Hepatocyte (in vitro differentiated cells): ENCODE data around the gene PROCR. TPM values are rescaled to one million over a fixed set of nuclear protein-coding genes. Genes with fewer than 3 reads are reported as not detected.

Source experiments
- DNase-seq: peaks from one replicate; pipeline ENCODE4 v3.0.0-alpha.2; 2016; ENCODE audit warnings: low spot score
- H2AFZ ChIP-seq: fragments of 200-600 bp; sonication (generic); 2 replicates; pipeline ENCODE4 v1.6.0; 2016; ENCODE audit warnings: antibody characterized with exemption, mild to moderate bottlenecking
- H3K27ac ChIP-seq: fragments of 200-600 bp; sonication (generic); 2 replicates; pipeline ENCODE4 v1.5.1; 2016; ENCODE audit warnings: mild to moderate bottlenecking
- H3K27me3 ChIP-seq: fragments of 200-600 bp; sonication (generic); 2 replicates; pipeline ENCODE4 v1.6.1; 2016
- H3K36me3 ChIP-seq: fragments of 200-600 bp; sonication (generic); replicated peaks from 2 replicates; pipeline ENCODE4 v1.5.1; 2016; ENCODE audit warnings: low read depth; ENCODE audit not compliant: insufficient read depth
- H3K4me1 ChIP-seq: fragments of 200-600 bp; sonication (generic); 2 replicates; pipeline ENCODE4 v1.5.1; 2016; ENCODE audit warnings: mild to moderate bottlenecking, moderate library complexity; ENCODE audit not compliant: insufficient read depth
- H3K4me2 ChIP-seq: fragments of 200-600 bp; sonication (generic); 2 replicates; pipeline ENCODE4 v1.6.0; 2016
- H3K4me3 ChIP-seq: fragments of 200-600 bp; sonication (generic); 2 replicates; pipeline ENCODE4 v1.5.1; 2016; ENCODE audit warnings: mild to moderate bottlenecking
- H3K79me2 ChIP-seq: fragments of 200-600 bp; sonication (generic); 2 replicates; pipeline ENCODE4 v1.6.0; 2017; ENCODE audit warnings: mild to moderate bottlenecking
- H3K9me2 ChIP-seq: fragments of 200-600 bp; sonication (generic); replicated peaks from 2 replicates; pipeline ENCODE4 v1.6.0; 2017; ENCODE audit warnings: mild to moderate bottlenecking; ENCODE audit not compliant: insufficient read depth
- H3K9me3 ChIP-seq: fragments of 200-600 bp; sonication (generic); 2 replicates; pipeline ENCODE4 v1.5.1; 2016; ENCODE audit warnings: low read depth, mild to moderate bottlenecking
- H4K20me1 ChIP-seq: fragments of 200-600 bp; sonication (generic); 2 replicates; pipeline ENCODE4 v1.6.0; 2016; ENCODE audit warnings: mild to moderate bottlenecking; ENCODE audit not compliant: insufficient read depth, poor library complexity, severe bottlenecking
- EZH2 ChIP-seq: fragments of 200-600 bp; sonication (generic); IDR thresholded peaks from 2 replicates; pipeline ENCODE4 v1.6.1; 2016; ENCODE audit warnings: antibody characterized with exemption, mild to moderate bottlenecking, borderline replicate concordance
- EZH2phosphoT487 ChIP-seq: fragments of 200-600 bp; sonication (generic); IDR thresholded peaks from one replicate; pipeline ENCODE4 v1.6.1; 2018; ENCODE audit warnings: antibody characterized with exemption, mild to moderate bottlenecking, low read depth, moderate library complexity; ENCODE audit not compliant: unreplicated experiment, severe bottlenecking
- WGBS: methylation state at CpG from one replicate; pipeline ENCODE4 v1.1.6; 2016; ENCODE audit warnings: low lambda C conversion rate; ENCODE audit errors: missing lambda C conversion rate; 5-methylcytosine and 5-hydroxymethylcytosine counted together
- polyA plus RNA-seq: library from polyadenylated mRNA; unstranded; fragments of >200 nt; fragmentation: Nextera tagmentation; extraction: Ambion mirVana; gene quantifications from 2 replicates; pipeline ENCODE4 v1.2.1, GENCODE V29; 2016
- total RNA-seq: library from RNA; depleted of rRNA; stranded (reverse); fragments of >200 nt; gene quantifications from 2 replicates; pipeline ENCODE4 v1.2.3, GENCODE V29; 2014
- TF ChIP-seq, protein P1 (sequence below): fragments of 200-600 bp; sonication (generic); IDR thresholded peaks from 2 replicates; pipeline ENCODE4 v1.5.1; 2016; ENCODE audit warnings: antibody characterized with exemption, mild to moderate bottlenecking; ENCODE audit not compliant: poor library complexity

PROCR gene
- total and polyA plus RNA-seq, 2 experiments from 2014 or later, result 7.7 to 14.1 TPM

DNA sequence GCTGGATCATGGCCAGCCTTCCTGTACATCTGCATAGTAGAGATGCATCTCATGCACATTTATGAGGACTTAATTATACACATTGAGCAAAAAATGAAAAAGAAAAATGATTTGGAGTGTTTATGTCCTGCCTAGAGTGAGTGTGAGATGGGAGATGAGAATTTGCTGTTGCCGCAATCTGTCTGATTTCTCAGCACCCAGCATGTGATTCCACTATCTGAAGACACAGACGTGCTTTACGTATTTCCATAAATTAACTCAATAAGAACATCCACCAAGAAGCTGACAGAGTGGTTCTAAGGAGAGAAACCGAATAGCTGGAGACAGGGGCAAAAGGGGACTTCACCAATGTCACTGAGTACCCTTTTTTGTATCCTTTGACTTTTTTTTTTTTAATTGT is 39.9 kb upstream of the PROCR start:
- no peak for TF ChIP-seq EZH2
- TF ChIP-seq EZH2phosphoT487, result no peak
- TF ChIP-seq, protein P1, sequence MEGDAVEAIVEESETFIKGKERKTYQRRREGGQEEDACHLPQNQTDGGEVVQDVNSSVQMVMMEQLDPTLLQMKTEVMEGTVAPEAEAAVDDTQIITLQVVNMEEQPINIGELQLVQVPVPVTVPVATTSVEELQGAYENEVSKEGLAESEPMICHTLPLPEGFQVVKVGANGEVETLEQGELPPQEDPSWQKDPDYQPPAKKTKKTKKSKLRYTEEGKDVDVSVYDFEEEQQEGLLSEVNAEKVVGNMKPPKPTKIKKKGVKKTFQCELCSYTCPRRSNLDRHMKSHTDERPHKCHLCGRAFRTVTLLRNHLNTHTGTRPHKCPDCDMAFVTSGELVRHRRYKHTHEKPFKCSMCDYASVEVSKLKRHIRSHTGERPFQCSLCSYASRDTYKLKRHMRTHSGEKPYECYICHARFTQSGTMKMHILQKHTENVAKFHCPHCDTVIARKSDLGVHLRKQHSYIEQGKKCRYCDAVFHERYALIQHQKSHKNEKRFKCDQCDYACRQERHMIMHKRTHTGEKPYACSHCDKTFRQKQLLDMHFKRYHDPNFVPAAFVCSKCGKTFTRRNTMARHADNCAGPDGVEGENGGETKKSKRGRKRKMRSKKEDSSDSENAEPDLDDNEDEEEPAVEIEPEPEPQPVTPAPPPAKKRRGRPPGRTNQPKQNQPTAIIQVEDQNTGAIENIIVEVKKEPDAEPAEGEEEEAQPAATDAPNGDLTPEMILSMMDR, result no peak
- Histone ChIP-seq H4K20me1 (no peaks in the 10 kb centered on the region), H3K79me2 (no peaks in the 10 kb centered on the region), H3K27ac (no peak overlapping the region), H3K4me1 (no peaks in the 10 kb centered on the region), H3K4me2 (no peak overlapping the region), H3K27me3 (no peaks in the 10 kb centered on the region), H2AFZ (no peak overlapping the region), H3K9me2 (no peaks in the 10 kb centered on the region), H3K9me3 (no peaks in the 10 kb centered on the region), H3K4me3 (no peak overlapping the region), H3K36me3 (no peaks in the 10 kb centered on the region)
- DNase-seq, result no peak
- 94% methylated on average over 4 of the region's 4 CpGs for WGBS

DNA sequence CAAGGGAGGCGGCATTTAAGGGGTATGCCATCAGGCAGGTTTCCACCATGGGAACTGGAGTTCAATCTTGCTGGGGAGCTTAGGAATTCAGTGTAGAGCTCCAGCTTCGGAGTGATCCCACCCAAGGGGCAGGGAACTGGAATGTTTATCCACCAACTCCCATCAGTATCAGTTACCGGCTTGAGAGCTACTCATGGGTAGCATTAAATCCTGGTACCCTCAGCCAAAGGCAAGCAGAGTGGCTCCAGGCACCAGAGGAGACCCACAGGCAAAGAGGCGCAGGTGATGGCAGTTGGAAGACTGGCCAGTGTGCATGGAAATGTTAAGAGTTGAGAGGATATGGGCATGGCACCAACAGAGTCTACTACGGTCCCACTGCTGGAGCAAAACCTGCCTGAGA is 38.8 kb upstream of the PROCR start:
- H3K4me1 ChIP-seq, result no peaks in the 10 kb centered on the region
- no peaks in the 10 kb centered on the region for H3K79me2 ChIP-seq
- no peaks in the 10 kb centered on the region for H4K20me1 ChIP-seq
- DNase-seq, result no peak
- H3K27ac ChIP-seq, result no peak overlapping the region
- H3K9me2 ChIP-seq, result no peaks in the 10 kb centered on the region
- H3K4me3 ChIP-seq, result no peak overlapping the region
- no peaks in the 10 kb centered on the region for H3K9me3 ChIP-seq
- TF ChIP-seq, protein P1, result no peak
- TF ChIP-seq EZH2, result no peak
- TF ChIP-seq EZH2phosphoT487, result no peak
- no peaks in the 10 kb centered on the region for H3K36me3 ChIP-seq
- H3K27me3 ChIP-seq, result no peaks in the 10 kb centered on the region
- no peak overlapping the region for H3K4me2 ChIP-seq
- H2AFZ ChIP-seq, result no peak overlapping the region
- 96% methylated on average over 5 of the region's 5 CpGs for WGBS

DNA sequence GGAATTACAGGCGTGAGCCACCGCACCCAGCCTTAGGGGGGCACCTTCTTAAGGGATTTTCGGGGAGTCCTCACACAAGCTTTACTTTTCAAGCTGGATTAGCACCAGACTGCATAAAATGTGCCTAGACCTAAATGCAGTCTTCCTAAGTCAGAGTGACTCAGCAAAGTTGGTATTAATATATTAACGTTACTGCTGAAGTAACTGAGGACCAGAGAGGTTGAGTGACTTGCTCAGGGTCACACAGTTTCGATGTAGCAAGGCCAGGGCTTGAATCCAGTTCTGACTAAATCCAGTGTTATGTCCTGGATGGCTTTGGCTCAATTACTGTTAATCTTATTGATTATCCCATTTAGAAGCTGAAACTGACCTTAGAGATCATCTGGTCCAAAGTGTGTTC is 38.1 kb upstream of the PROCR start:
- no peak for DNase-seq
- H3K4me1 ChIP-seq, result no peaks in the 10 kb centered on the region
- no peaks in the 10 kb centered on the region for H3K9me2 ChIP-seq
- no peaks in the 10 kb centered on the region for H4K20me1 ChIP-seq
- WGBS, result 96% methylated on average over 5 of the region's 5 CpGs
- no peak overlapping the region for H3K4me2 ChIP-seq
- no peaks in the 10 kb centered on the region for H3K36me3 ChIP-seq
- H3K27me3 ChIP-seq, result no peaks in the 10 kb centered on the region
- no peaks in the 10 kb centered on the region for H3K9me3 ChIP-seq
- H3K4me3 ChIP-seq, result no peak overlapping the region
- H2AFZ ChIP-seq, result no peak overlapping the region
- TF ChIP-seq EZH2phosphoT487 (no peak), EZH2 (no peak)
- TF ChIP-seq, protein P1, result no peak
- H3K79me2 ChIP-seq, result no peaks in the 10 kb centered on the region
- H3K27ac ChIP-seq, result no peak overlapping the region

DNA sequence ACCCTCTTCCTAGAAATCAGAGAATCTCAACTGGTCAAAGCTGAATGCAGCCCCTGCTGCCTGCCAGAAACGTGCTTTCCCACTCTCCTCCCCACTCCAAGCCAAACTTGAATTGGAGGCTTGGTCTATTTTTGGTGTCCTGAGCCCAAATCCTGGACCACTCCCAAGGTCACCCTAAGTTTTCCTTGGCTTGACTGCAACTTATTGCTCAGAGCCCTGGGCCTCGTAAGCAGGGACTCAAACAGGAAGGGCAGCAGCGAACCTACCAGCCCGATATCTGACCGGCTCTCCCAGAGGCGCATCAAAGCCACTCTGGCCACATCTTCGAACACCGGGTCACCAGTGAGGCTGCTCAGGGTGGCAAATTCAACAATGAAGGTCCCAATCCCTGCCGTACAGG is 37.4 kb upstream of the PROCR start:
- Histone ChIP-seq H3K79me2 (no peaks in the 10 kb centered on the region), H3K4me2 (no peak overlapping the region), H3K9me2 (no peaks in the 10 kb centered on the region), H3K27me3 (no peaks in the 10 kb centered on the region), H3K4me1 (no peaks in the 10 kb centered on the region), H3K9me3 (no peaks in the 10 kb centered on the region), H2AFZ (no peak overlapping the region), H3K4me3 (no peak overlapping the region), H3K27ac (no peak overlapping the region), H3K36me3 (no peaks in the 10 kb centered on the region), H4K20me1 (no peaks in the 10 kb centered on the region)
- 95% methylated on average over 9 of the region's 9 CpGs for WGBS
- DNase-seq, result no peak
- TF ChIP-seq, protein P1, result no peak
- TF ChIP-seq EZH2 (no peak), EZH2phosphoT487 (no peak)
